ENCODE results near the gene AGXT2. TPM values are rescaled to one million over a fixed set of nuclear protein-coding genes. Genes with fewer than 3 reads are reported as not detected.

The AGXT2 gene
- total RNA-seq, 1 experiment from 2014 or later = not detected

- H3K9ac ChIP-seq (ENCODE audit: extremely low read depth, insufficient read length, low read length) = no peak overlapping the region
- no peak overlapping the region for H3T11ph ChIP-seq (ENCODE audit: low read length)
- Mint-ChIP-seq H3K36me3 (ENCODE audit: insufficient read depth in 1 of 3, low read depth in 3 of 3) (peaks cover 0 to 3% (median 0%) of the 10 kb centered on the region in 3 experiments; a peak in 1 of 7 replicates), H3K27ac (no peak overlapping the region), H3K4me3 (no peak overlapping the region), H3K4me1 (no peaks in the 10 kb centered on the region), H3K9me3 (peaks cover 0 to 2% of the 10 kb centered on the region in 2 experiments; a peak in 1 of 5 replicates), H3K27me3 (ENCODE audit: low read depth) (peaks cover 5% of the 10 kb centered on the region)
- H2BK15ac ChIP-seq (ENCODE audit: low read depth, low read length) = no peak overlapping the region
- H4K91ac ChIP-seq (ENCODE audit: insufficient read length, low read depth, low read length) = no peak overlapping the region
- no peak overlapping the region for H2BK5ac ChIP-seq (ENCODE audit: insufficient read length, low read length)
- no peak overlapping the region for H3K4ac ChIP-seq (ENCODE audit: low read depth, low read length)
- no peak overlapping the region for H2AK5ac ChIP-seq (ENCODE audit: insufficient read length, low read length)
- no peak overlapping the region for H4K5ac ChIP-seq (ENCODE audit: insufficient read length, low read depth, low read length)
- DNase-seq = no peak
- no peak overlapping the region for H3K56ac ChIP-seq (ENCODE audit: insufficient read length, low read depth, low read length)
- H2BK12ac ChIP-seq (ENCODE audit: insufficient read length, low read depth, low read length) = no peak overlapping the region
- H3K79me1 ChIP-seq (ENCODE audit: insufficient read depth, low read depth, low read length, poor library complexity, severe bottlenecking) = no peaks in the 10 kb centered on the region
- no CpG with 5 or more reads among the region's 3 CpGs for WGBS (ENCODE audit: extremely low coverage, insufficient read length, low lambda C conversion rate)
- H2AFZ ChIP-seq (ENCODE audit: low read length) = no peak overlapping the region
- no peak overlapping the region for H2BK20ac ChIP-seq (ENCODE audit: low read depth, low read length, poor library complexity, severe bottlenecking)
- no peak overlapping the region for H4K8ac ChIP-seq (replicated peaks; ENCODE audit: insufficient read length, low read depth, low read length)
- no peak overlapping the region for H3K23ac ChIP-seq (ENCODE audit: insufficient read length, low read depth, low read length)
- H3K27ac ChIP-seq (ENCODE audit: insufficient read length, low read depth, low read length) = no peak overlapping the region
- no peaks in the 10 kb centered on the region for H3K23me2 ChIP-seq (ENCODE audit: insufficient read length, low read depth, low read length, poor library complexity, severe bottlenecking)
- H2BK120ac ChIP-seq (ENCODE audit: low read depth, low read length, poor library complexity, severe bottlenecking) = no peak overlapping the region
- no peaks in the 10 kb centered on the region; the same call in 1 of the 2 replicates for H3K27me3 ChIP-seq (ENCODE audit: insufficient read depth, low read length)
- no peak overlapping the region for H3K14ac ChIP-seq (ENCODE audit: insufficient read depth, low read length)
- no peaks in the 10 kb centered on the region for H3K9me3 ChIP-seq (ENCODE audit: control insufficient read depth, low read depth, low read length)
- H3K79me2 ChIP-seq (ENCODE audit: insufficient read depth, low read length) = no peaks in the 10 kb centered on the region
- TF ChIP-seq CTCF (conservative IDR thresholded peaks at IDR 0.05) = no peak
- no peaks in the 10 kb centered on the region for H4K20me1 ChIP-seq (ENCODE audit: control insufficient read depth, insufficient read depth, insufficient read length)
- H3K4me1 ChIP-seq (ENCODE audit: insufficient read depth, low read length) = no peaks in the 10 kb centered on the region
- H3K18ac ChIP-seq (ENCODE audit: insufficient read length, low read depth, low read length) = no peak overlapping the region
- H3K4me2 ChIP-seq (ENCODE audit: insufficient read depth, insufficient read length, low read length) = no peak overlapping the region
Observed at GRCh38 chr5:35083150-35083549, 35.4 kb upstream of the AGXT2 start.

Measured in H9 (cell line).